MCF 10A (cell line): ENCODE measurements around the gene PAX5. TPM values are rescaled to one million over a fixed set of nuclear protein-coding genes. Genes with fewer than 3 reads are reported as not detected.
A peak's percentile ranks its signal among the peaks of the same experiment; 100 is the strongest.

Experiments used
- BruUV-seq: library from RNA; stranded (reverse); fragments of 400-500 nt; replicated peaks from 2 replicates; lab custom pipeline; 2021; lab: Mats Ljungman, UMichigan
- CTCF ChIA-PET: fragments of 300-600 bp; sonication (Branson Sonifier 250); formaldehyde crosslinking; extraction: SDS; loops from one replicate; lab custom pipeline; 2021; ENCODE audit warnings: antibody characterized with exemption, inconsistent platforms; lab: Yijun Ruan, JAX
- POLR2A ChIA-PET: fragments of 300-600, 350-650 bp; sonication (Branson Sonifier 250); formaldehyde crosslinking; extraction: SDS; loops from one replicate; lab custom pipeline; 2020; ENCODE audit warnings: antibody characterized with exemption, inconsistent platforms; lab: Yijun Ruan, JAX
- DNase-seq: peaks from one replicate; pipeline ENCODE4 v3.0.0-alpha.2; 2018; ENCODE audit not compliant: unreplicated experiment
- H3K27ac Mint-ChIP-seq: one replicate; pipeline ENCODE4 v1.8.0; 2022; ENCODE audit warnings: mild to moderate bottlenecking, low read depth, mixed read lengths; ENCODE audit not compliant: unreplicated experiment
- H3K27me3 Mint-ChIP-seq: one replicate; pipeline ENCODE4 v1.8.0; 2022; ENCODE audit warnings: mixed read lengths; ENCODE audit not compliant: insufficient read depth, unreplicated experiment
- H3K36me3 Mint-ChIP-seq: one replicate; pipeline ENCODE4 v1.8.0; 2022; ENCODE audit warnings: mild to moderate bottlenecking, moderate library complexity, mixed read lengths; ENCODE audit not compliant: insufficient read depth, unreplicated experiment
- H3K4me1 Mint-ChIP-seq: one replicate; pipeline ENCODE4 v1.8.0; 2022; ENCODE audit warnings: mixed read lengths; ENCODE audit not compliant: insufficient read depth, unreplicated experiment
- H3K4me3 Mint-ChIP-seq: one replicate; pipeline ENCODE4 v1.8.0; 2022; ENCODE audit warnings: mild to moderate bottlenecking, moderate library complexity, mixed read lengths; ENCODE audit not compliant: unreplicated experiment
- H3K9me3 Mint-ChIP-seq: one replicate; pipeline ENCODE4 v1.8.0; 2022; ENCODE audit warnings: mixed read lengths; ENCODE audit not compliant: unreplicated experiment
- CTCF ChIP-seq: fragments of 200-600 bp; IDR thresholded peaks from one replicate; pipeline ENCODE4 v1.8.0; 2022; ENCODE audit warnings: antibody characterized with exemption, mild to moderate bottlenecking; ENCODE audit not compliant: unreplicated experiment
- intact Hi-C: fragments of 100-400 bp; cut with micrococcal nuclease; formaldehyde crosslinking; loops from 2 replicates; pipeline ENCODE4 v1.14.1; 2022
- total RNA-seq: library from RNA; stranded (reverse); gene quantifications from 2 replicates; pipeline ENCODE4 v1.2.3, GENCODE V29; 2022

PAX5 gene
- total RNA-seq, 1 experiment from 2014 or later = not detected

DNA sequence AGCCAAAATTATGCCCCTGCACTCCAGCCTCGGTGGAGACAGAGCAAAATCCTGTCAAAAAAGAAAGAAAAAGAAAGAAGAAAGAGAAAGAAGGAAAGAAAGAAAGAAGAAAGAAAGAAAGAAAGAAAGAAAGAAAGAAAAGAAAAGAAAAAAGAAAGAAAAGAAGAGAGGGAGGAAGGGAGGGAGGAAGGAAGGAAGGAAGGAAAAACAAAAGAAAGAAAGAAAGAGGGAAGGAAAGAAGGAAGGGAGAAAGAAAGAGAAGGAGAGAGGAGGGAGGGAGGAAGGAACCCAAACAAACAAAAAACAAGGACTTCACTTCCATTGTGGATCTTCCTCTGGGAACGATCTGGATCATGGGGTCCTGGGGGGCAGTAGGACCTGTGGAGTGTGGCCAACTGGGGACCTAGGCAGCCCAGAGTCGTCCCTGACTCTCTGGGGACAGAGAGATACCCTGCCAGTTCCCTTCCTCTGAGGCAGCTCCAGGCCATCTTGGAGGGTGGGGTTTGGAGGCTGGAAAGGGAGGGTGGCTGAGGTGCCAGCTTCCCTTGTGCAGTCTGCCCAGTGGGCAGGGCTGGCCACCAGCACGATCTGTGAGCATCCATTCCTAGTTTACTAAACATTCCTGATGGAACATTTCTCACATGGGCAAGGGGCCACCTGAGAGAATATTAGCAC is 216.8 kb downstream of the PAX5 start:
- ChIA-PET CTCF (interaction anchor here (0.8 kb wide), 1 partner anchor 13 kb away, joined by 3 read pairs; no protein-coding TSS in a partner anchor), POLR2A (interaction anchor here (1.2 kb wide), 1 partner anchor 17 kb away, joined by 3 read pairs; no protein-coding TSS in a partner anchor)
- Mint-ChIP-seq H3K4me3 (no peak overlapping the region), H3K27me3 (peaks cover 67% of the 10 kb centered on the region), H3K9me3 (no peaks in the 10 kb centered on the region), H3K4me1 (peaks cover 6% of the 10 kb centered on the region), H3K27ac (no peak overlapping the region), H3K36me3 (no peaks in the 10 kb centered on the region)
- BruUV-seq = no TSS peak
- DNase-seq = no peak
- no peak for TF ChIP-seq CTCF
- intact Hi-C loops = no loop called here

DNA sequence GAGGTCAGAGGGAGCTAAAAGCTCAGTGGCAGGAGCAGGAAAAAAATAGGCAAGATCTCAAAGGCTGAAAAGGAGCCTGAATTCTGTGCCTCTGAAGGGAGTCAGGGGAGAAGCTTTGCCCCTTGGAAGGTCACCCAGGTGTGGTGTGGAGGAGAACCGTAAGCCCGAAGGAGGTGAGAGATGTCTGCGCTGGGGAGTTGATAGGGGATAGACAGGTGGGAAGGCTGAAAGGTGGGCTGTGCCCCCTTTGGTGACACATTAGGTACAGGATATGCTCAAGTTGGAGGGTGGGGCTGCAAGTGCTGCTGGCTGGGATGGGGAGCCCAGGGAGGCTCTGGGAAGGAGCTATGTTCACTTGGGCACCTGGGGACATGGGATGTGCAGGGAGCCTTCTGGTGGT is 217.7 kb downstream of the PAX5 start:
- ChIA-PET POLR2A (interaction anchor here (1.2 kb wide), 1 partner anchor 16 kb away, joined by 3 read pairs; no protein-coding TSS in a partner anchor), CTCF (interaction anchor here (0.6 kb wide), 1 partner anchor 561 kb away, joined by 3 read pairs; no protein-coding TSS in a partner anchor)
- no peak for DNase-seq
- H3K27ac Mint-ChIP-seq = peak overlapping the region; percentile 33
- intact Hi-C loops = no loop called here
- H3K27me3 Mint-ChIP-seq = peaks cover 67% of the 10 kb centered on the region
- no peaks in the 10 kb centered on the region for H3K9me3 Mint-ChIP-seq
- BruUV-seq = no TSS peak
- H3K4me3 Mint-ChIP-seq = no peak overlapping the region
- TF ChIP-seq CTCF = no peak
- no peaks in the 10 kb centered on the region for H3K36me3 Mint-ChIP-seq
- H3K4me1 Mint-ChIP-seq = peaks cover 6% of the 10 kb centered on the region

GRCh38 chr9:36815566-36816348 is 218.3 kb downstream of the PAX5 start:
- Mint-ChIP-seq H3K27ac (peak overlapping the region; percentile 33), H3K4me3 (no peak overlapping the region), H3K4me1 (peaks cover 6% of the 10 kb centered on the region), H3K36me3 (no peaks in the 10 kb centered on the region), H3K27me3 (peaks cover 67% of the 10 kb centered on the region), H3K9me3 (no peaks in the 10 kb centered on the region)
- ChIA-PET POLR2A (no interaction called here), CTCF (interaction anchor here (0.6 kb wide), 1 partner anchor 561 kb away, joined by 3 read pairs; no protein-coding TSS in a partner anchor)
- no TSS peak for BruUV-seq
- no peak for DNase-seq
- intact Hi-C loops = no loop called here
- TF ChIP-seq CTCF = no peak

DNA sequence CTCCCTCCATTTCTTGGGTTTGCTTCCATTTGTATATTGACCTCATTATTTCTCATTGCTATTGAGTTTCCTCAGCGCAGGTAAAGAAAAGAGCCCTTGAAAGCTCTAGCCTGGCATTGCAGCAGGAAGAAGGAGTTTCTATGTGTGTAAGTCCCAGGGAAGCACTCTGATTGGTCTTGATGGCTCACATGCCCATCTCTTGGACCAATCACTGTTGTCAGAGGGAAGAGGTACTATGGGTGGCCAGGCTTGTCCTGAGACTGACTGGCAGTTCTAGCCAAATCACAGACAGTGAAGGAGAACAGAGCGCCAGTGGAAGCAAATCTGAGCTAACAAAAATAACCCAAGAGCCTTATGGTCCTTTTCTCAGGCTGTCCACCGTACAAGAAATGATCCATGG is 219.0 kb downstream of the PAX5 start:
- CTCF ChIA-PET = no interaction called here
- no peak for DNase-seq
- intact Hi-C loops = no loop called here
- H3K9me3 Mint-ChIP-seq = no peaks in the 10 kb centered on the region
- no peaks in the 10 kb centered on the region for H3K36me3 Mint-ChIP-seq
- H3K4me1 Mint-ChIP-seq = peaks cover 6% of the 10 kb centered on the region
- BruUV-seq = no TSS peak
- peaks cover 67% of the 10 kb centered on the region for H3K27me3 Mint-ChIP-seq
- no peak overlapping the region for H3K4me3 Mint-ChIP-seq
- TF ChIP-seq CTCF = no peak
- POLR2A ChIA-PET = no interaction called here
- H3K27ac Mint-ChIP-seq = no peak overlapping the region
